Hepatocyte (in vitro differentiated cells): Measurements from ENCODE around the gene TXNDC2.

Source experiments
- EZH2 ChIP-seq: fragments of 200-600 bp; sonication (generic); IDR thresholded peaks from 2 replicates; pipeline ENCODE4 v1.6.1; 2016; ENCODE audit warnings: antibody characterized with exemption, mild to moderate bottlenecking, borderline replicate concordance
- EZH2phosphoT487 ChIP-seq: fragments of 200-600 bp; sonication (generic); IDR thresholded peaks from one replicate; pipeline ENCODE4 v1.6.1; 2018; ENCODE audit warnings: antibody characterized with exemption, mild to moderate bottlenecking, low read depth, moderate library complexity; ENCODE audit not compliant: unreplicated experiment, severe bottlenecking
- TF ChIP-seq, protein P1 (sequence below): fragments of 200-600 bp; sonication (generic); IDR thresholded peaks from 2 replicates; pipeline ENCODE4 v1.5.1; 2016; ENCODE audit warnings: antibody characterized with exemption, mild to moderate bottlenecking; ENCODE audit not compliant: poor library complexity

DNA sequence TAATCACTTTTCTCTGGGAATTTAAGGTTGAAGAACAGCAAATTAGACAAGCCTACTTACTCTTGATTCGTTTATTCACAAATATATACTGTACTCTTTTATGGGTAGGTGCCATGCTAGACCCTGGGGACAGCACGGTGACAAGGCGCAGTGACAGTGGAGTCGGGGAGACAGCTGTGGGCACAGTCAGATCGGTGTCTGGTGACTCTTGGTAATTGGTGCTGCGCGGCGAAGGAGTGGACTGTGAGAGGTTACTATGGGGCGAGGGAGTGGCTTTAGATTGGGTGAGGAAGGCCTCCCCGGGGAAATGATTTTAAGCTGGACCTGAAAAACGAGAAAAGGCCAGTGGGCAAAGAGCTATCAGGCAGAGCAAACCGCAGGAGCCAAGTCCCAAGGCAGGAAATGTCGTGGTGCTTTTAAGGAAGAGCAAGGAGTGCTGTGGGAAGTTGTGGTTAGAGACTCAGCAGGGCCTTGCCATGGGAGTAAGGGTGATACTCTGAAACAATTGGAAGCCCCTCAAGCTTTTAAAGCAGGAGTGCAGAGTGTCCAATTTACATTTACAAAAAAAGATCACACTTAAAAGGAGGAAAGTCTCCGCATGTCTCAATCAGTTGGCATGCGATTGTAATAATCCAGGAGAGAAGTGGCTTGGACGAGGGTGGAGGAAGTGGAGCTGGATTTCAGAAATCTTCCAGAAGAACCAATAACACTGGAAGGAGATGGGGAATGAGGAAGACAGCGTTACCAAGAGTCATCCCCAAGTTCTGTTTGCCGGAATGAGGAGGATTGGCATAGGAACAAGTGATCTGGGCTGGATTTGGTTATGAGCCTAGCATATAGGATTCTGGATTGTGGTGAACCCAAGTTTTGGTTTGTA, 36.1 kb upstream of the TXNDC2 start:
- TF ChIP-seq, protein P1, sequence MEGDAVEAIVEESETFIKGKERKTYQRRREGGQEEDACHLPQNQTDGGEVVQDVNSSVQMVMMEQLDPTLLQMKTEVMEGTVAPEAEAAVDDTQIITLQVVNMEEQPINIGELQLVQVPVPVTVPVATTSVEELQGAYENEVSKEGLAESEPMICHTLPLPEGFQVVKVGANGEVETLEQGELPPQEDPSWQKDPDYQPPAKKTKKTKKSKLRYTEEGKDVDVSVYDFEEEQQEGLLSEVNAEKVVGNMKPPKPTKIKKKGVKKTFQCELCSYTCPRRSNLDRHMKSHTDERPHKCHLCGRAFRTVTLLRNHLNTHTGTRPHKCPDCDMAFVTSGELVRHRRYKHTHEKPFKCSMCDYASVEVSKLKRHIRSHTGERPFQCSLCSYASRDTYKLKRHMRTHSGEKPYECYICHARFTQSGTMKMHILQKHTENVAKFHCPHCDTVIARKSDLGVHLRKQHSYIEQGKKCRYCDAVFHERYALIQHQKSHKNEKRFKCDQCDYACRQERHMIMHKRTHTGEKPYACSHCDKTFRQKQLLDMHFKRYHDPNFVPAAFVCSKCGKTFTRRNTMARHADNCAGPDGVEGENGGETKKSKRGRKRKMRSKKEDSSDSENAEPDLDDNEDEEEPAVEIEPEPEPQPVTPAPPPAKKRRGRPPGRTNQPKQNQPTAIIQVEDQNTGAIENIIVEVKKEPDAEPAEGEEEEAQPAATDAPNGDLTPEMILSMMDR = no peak
- TF ChIP-seq EZH2 = no peak
- TF ChIP-seq EZH2phosphoT487 = no peak
